Activated naive CD8-positive, alpha-beta T cell (primary cell): ENCODE results near the gene POU3F2.

Source experiments
- H3K27ac Mint-ChIP-seq: one replicate; pipeline ENCODE4 v1.8.0; 2021; ENCODE audit warnings: mixed read lengths
- H3K27me3 Mint-ChIP-seq: one replicate; pipeline ENCODE4 v1.8.0; 2021; ENCODE audit warnings: mixed read lengths
- H3K36me3 Mint-ChIP-seq: one replicate; pipeline ENCODE4 v1.8.0; 2021; ENCODE audit warnings: mixed read lengths
- H3K4me1 Mint-ChIP-seq: one replicate; pipeline ENCODE4 v1.8.0; 2021; ENCODE audit warnings: low read depth, mixed read lengths
- H3K4me3 Mint-ChIP-seq: one replicate; pipeline ENCODE4 v1.8.0; 2021; ENCODE audit warnings: mild to moderate bottlenecking, mixed read lengths
- H3K9me3 Mint-ChIP-seq: one replicate; pipeline ENCODE4 v1.8.0; 2021; ENCODE audit warnings: low read depth, mixed read lengths

POU3F2 gene

DNA sequence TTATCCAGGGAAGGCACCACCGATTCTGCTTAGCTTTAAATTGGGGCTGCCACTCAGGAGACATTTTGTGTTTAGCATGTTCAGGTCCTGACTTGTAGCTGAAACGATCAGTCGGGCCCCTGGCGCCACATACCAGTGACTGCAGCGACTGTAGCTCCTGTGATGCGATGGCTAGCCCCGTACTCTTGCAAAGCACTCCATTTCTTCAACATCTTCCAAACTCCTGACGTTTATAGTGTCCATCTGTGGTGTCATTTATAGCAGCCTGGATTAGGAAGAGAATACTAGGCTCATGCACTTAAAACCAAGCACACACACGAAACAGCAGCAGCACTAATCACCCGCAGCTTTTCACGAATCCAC lies 13.0 kb downstream of the POU3F2 start:
- H3K9me3 Mint-ChIP-seq: no peaks in the 10 kb centered on the region
- H3K4me1 Mint-ChIP-seq: peaks cover 32% of the 10 kb centered on the region
- no peaks in the 10 kb centered on the region for H3K36me3 Mint-ChIP-seq
- peaks cover 47% of the 10 kb centered on the region for H3K27me3 Mint-ChIP-seq
- no peak overlapping the region for H3K4me3 Mint-ChIP-seq
- H3K27ac Mint-ChIP-seq: no peak overlapping the region

DNA sequence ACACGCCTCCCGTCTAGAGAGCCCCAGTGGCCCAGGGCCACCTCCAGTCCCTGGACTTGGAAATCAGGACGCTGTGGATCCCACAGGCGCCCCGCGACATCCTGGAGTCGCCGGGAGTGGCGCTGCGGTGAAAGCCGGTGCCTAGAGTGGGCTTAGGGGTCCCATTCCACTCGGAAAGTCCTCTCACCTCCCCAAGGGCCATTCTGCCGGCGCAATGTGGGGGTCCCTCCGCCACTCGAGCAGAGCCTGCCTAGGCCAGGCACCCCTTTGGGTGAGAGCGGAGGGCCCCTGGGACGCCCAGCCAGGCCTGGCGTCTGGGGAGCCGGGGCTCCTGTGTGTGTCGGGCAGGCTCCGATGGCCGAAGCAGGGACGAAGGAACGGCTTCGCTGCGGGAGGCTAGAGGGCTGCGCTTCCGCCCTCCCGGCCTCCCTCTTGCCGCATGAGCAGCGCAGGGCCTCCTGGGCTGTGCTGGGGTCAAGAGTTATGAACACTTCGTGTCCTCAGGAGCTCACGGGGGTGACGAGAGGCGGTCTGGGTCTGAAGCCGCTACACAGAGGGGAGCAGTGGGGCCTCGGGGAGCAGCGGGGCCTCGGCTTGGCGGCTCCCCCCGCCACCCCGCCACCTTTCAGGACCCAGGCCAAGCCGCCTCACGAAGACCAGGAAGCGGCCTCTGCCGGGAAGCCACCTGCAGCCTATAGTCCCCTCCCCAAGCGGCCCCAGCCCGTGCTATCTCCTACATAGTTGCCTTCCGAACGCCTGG lies 13.6 kb downstream of the POU3F2 start:
- Mint-ChIP-seq H3K27me3 (peaks cover 46% of the 10 kb centered on the region), H3K4me3 (no peak overlapping the region), H3K9me3 (no peaks in the 10 kb centered on the region), H3K27ac (no peak overlapping the region), H3K4me1 (peaks cover 29% of the 10 kb centered on the region), H3K36me3 (no peaks in the 10 kb centered on the region)

DNA sequence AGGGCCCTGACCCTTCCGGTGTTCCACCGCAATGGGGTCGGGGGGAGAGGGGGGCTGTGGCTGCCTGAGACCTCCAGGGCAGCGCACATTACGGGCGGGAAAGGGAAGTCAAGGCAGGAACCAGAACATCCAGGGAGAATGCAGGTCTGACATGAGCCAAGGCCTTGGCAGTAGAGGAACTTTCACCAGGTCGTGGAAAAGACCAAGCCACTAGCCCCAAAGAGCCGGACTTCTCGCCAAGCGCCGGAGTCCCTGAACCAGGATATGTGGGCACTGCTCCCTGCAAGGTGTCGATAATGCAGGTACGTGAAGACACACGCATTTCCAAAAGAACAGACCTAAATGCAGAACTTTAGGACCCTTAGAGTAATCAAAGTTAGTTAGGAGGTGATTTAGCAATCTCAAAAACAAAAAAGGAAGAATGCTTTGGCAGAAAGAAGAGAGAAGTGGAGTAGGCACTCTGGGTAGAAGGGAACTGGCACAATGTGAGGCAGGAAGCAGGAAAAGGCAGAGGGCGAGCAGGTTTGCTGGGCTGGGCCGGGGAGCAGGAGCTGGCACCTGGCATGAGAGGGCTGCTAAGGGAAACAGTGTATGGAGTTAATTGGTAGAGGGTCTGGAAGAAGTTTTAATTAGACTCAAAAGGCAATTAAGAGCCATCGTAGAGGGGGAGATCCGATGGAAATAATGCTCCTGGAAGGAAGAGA lies 14.3 kb downstream of the POU3F2 start:
- peaks cover 26% of the 10 kb centered on the region for H3K4me1 Mint-ChIP-seq
- H3K27ac Mint-ChIP-seq: no peak overlapping the region
- peaks cover 46% of the 10 kb centered on the region for H3K27me3 Mint-ChIP-seq
- H3K4me3 Mint-ChIP-seq: no peak overlapping the region
- no peaks in the 10 kb centered on the region for H3K9me3 Mint-ChIP-seq
- H3K36me3 Mint-ChIP-seq: no peaks in the 10 kb centered on the region

DNA sequence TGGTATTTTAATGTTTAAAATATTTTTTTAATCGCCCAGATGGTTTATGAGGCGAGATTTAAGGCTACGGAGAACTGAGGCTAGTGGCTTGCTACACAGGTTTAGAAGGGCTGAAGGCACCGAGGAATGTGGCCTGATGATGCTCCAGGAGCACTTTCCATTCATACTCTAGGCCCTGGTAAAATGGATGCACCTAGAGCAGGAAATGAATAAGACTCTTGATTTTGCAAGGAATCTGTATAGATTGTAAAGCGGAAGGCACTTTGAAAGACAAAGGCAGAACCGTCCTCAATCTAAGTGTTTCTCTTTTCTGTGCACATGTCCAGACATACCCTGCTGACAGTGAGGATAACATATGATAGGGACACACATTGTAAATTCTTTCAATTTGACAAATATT lies 30.1 kb downstream of the POU3F2 start:
- Mint-ChIP-seq H3K27me3 (no peaks in the 10 kb centered on the region), H3K9me3 (no peaks in the 10 kb centered on the region), H3K4me3 (no peak overlapping the region), H3K27ac (no peak overlapping the region), H3K4me1 (no peaks in the 10 kb centered on the region), H3K36me3 (peaks cover 8% of the 10 kb centered on the region)

DNA sequence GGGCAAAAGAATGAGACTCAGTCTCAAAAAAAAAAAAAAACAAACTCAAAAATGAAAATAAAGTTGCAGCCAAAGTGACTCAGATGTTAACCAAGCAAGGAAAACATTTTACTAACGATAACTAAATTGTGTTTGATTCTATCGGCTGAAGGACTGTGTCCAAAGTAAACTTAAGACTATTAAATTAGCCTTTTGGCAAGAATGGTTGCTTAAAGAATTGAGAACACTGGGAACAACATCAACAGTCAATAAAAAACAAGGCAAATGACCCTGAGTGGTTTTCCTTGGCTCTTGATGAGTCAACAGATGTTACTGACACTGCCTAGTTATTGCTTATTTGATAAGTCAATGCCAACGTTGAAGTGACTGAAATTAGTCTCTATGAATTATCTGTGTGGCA lies 36.7 kb downstream of the POU3F2 start:
- H3K4me3 Mint-ChIP-seq: no peak overlapping the region
- peaks cover 27% of the 10 kb centered on the region for H3K36me3 Mint-ChIP-seq
- H3K4me1 Mint-ChIP-seq: no peaks in the 10 kb centered on the region
- no peaks in the 10 kb centered on the region for H3K9me3 Mint-ChIP-seq
- H3K27ac Mint-ChIP-seq: no peak overlapping the region
- H3K27me3 Mint-ChIP-seq: no peaks in the 10 kb centered on the region

DNA sequence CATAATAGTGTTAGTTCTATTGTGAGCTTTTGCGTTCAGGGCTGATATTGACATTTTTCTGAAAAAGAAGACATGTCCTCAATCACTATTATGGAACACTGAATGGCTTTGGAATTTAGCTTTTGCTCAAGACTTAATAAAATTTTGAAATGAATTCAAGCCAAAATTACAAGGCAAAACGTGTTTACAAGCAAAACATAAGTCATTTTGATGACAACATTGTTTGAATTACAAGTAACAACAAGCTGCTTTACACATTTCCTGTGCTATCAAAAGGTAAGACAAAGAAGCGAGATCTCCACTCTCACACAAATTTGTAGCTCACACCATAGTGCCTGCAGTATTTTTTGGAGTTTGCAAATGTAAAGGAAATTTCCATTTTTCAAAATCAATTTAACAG lies 37.4 kb downstream of the POU3F2 start:
- no peak overlapping the region for H3K4me3 Mint-ChIP-seq
- no peaks in the 10 kb centered on the region for H3K4me1 Mint-ChIP-seq
- H3K27me3 Mint-ChIP-seq: no peaks in the 10 kb centered on the region
- no peaks in the 10 kb centered on the region for H3K9me3 Mint-ChIP-seq
- no peak overlapping the region for H3K27ac Mint-ChIP-seq
- H3K36me3 Mint-ChIP-seq: peaks cover 26% of the 10 kb centered on the region

DNA sequence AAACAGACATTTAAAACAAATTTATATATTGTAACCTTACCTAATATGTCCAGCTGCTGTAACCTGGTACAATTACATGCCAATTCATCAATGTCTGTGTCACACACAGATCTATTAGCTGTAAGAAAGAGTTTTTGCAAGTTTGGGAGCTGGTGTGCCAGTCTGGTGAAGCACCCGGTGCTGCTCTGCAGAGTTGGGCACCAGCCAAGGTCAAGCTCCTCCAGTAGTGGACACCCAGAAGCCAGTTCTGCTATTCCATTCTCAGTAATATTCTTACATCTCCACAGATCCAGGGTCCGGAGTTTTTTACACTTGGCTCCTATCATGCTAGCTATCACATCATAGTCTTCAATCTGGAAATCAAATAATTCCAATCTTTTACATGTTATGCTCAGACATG lies 41.0 kb downstream of the POU3F2 start:
- Mint-ChIP-seq H3K4me3 (no peak overlapping the region), H3K27me3 (no peaks in the 10 kb centered on the region), H3K36me3 (peaks cover 28% of the 10 kb centered on the region), H3K4me1 (no peaks in the 10 kb centered on the region), H3K9me3 (no peaks in the 10 kb centered on the region), H3K27ac (no peak overlapping the region)

DNA sequence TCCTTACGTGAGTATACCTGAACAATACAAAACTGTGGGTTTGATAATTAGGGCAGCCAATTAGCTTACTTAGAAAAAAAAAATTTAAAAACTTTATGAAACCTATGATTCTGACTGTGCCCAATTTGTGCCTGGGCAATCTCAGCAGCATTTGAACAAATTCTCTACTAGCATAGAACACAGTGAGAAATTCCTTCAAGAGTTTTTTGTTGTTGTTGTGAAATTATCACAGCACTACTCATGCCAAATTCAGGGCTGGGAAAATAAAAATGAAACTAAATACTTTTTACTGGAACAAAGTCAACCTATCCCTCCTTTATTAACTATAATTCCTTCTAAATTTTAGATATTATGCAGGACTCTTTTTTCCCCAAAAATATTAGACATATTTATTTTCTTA lies 42.9 kb downstream of the POU3F2 start:
- Mint-ChIP-seq H3K9me3 (no peaks in the 10 kb centered on the region), H3K27ac (no peak overlapping the region), H3K36me3 (peaks cover 19% of the 10 kb centered on the region), H3K4me1 (no peaks in the 10 kb centered on the region), H3K27me3 (no peaks in the 10 kb centered on the region), H3K4me3 (no peak overlapping the region)

DNA sequence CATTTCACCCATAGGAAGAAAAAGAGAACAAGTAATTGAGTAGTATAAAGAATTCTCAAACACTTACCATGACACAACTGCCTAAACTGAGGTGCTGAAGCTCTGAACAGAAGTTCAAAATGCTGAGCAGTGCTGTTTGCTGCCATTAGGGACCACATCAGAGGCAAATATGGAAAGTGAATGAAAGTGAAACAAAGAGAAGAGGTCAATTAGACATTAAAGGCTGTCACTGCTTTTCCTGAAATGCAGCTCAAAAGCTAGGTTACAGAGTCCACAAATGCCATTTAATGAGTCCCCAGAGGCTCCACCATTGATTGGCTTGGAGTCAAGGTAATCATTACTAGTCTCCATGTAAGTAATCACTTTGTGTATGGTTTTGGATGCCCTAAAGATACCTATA lies 46.1 kb downstream of the POU3F2 start:
- Mint-ChIP-seq H3K36me3 (peaks cover 19% of the 10 kb centered on the region), H3K4me3 (no peak overlapping the region), H3K27me3 (no peaks in the 10 kb centered on the region), H3K27ac (no peak overlapping the region), H3K4me1 (no peaks in the 10 kb centered on the region), H3K9me3 (no peaks in the 10 kb centered on the region)

DNA sequence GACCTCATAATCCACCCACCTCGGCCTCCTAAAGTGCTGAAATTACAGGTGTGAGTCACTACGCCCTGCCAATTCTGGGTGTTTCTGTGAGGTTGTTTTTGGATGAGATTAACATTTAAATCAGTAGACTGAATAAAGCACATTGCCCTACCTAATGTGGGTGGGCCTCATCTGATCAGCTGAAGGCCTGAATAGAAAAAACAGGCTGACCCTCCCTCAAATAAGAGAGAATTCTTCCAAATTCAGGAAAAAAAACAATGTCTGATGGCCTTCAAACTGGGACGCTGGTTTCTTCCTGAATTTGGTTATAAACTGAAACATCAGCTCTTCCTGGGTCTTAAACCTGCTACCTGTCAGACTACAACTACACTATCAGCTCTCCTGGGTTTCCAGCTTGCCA lies 51.0 kb downstream of the POU3F2 start:
- Mint-ChIP-seq H3K4me3 (no peak overlapping the region), H3K27me3 (no peaks in the 10 kb centered on the region), H3K36me3 (peaks cover 24% of the 10 kb centered on the region), H3K4me1 (no peaks in the 10 kb centered on the region), H3K27ac (no peak overlapping the region), H3K9me3 (no peaks in the 10 kb centered on the region)

DNA sequence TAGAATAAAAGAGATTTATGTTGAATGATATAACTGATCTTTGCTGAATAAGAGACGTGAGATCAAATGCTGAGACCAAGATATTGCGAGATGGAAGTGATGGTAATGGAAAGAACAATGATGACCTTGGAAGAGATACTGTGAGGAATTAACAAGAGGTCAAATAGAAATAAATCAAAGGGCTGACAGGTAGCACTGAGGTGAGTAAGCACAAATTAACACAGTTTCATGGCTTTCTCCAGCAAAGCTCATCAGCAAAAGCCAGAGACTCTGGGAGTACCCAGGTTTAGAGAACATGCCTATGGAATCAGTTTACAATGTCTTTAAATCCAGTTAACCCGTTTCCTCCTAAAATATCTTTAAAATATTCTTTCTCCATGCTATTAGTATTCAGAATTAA lies 53.3 kb downstream of the POU3F2 start:
- no peaks in the 10 kb centered on the region for H3K4me1 Mint-ChIP-seq
- H3K9me3 Mint-ChIP-seq: no peaks in the 10 kb centered on the region
- no peak overlapping the region for H3K27ac Mint-ChIP-seq
- no peak overlapping the region for H3K4me3 Mint-ChIP-seq
- H3K27me3 Mint-ChIP-seq: no peaks in the 10 kb centered on the region
- peaks cover 28% of the 10 kb centered on the region for H3K36me3 Mint-ChIP-seq
